ENCODE measurements around the gene C12orf57. TPM values are rescaled to one million over a fixed set of nuclear protein-coding genes. Genes with fewer than 3 reads are reported as not detected.

C12orf57 gene
- total RNA-seq, 1 experiment from 2014 or later = 176 TPM

- no TSS peak for BruUV-seq (replicated peaks)
- Mint-ChIP-seq H3K27me3 (ENCODE audit: insufficient read depth, unreplicated experiment) (no peaks in the 10 kb centered on the region), H3K9me3 (ENCODE audit: unreplicated experiment) (no peaks in the 10 kb centered on the region), H3K27ac (ENCODE audit: low read depth, unreplicated experiment) (no peak overlapping the region), H3K36me3 (ENCODE audit: insufficient read depth, unreplicated experiment) (peaks cover 79% of the 10 kb centered on the region), H3K4me1 (ENCODE audit: insufficient read depth, unreplicated experiment) (peaks cover 19% of the 10 kb centered on the region), H3K4me3 (ENCODE audit: unreplicated experiment) (no peak overlapping the region)
- ChIA-PET POLR2A (interaction anchor here (1.1 to 3.5 kb wide), 4 partner anchors 24 to 82 kb away, joined by 4 to 23 read pairs (median 6); partner anchors contain the start of genes C12orf57, LPCAT3 and RNU7-1), CTCF (interaction anchor here (0.7 to 2.6 kb wide), 7 partner anchors 9 to 170 kb away, joined by 3 to 11 read pairs (median 4); partner anchors contain the start of gene LPCAT3)
- intact Hi-C loops (cut with micrococcal nuclease) = loop anchor here (5.0 kb wide), 1 partner anchor 118 kb away; the partner anchor contains the start of gene C1R
- no peak for TF ChIP-seq CTCF (IDR thresholded peaks at IDR 0.05; ENCODE audit: unreplicated experiment)
- DNase-seq (ENCODE audit: unreplicated experiment) = no peak
These were observed 30.4 kb downstream of the C12orf57 start for GRCh38 chr12:6974180-6974579.

- ChIA-PET CTCF (interaction anchor here (0.7 to 2.6 kb wide), 9 partner anchors 11 to 169 kb away, joined by 3 to 11 read pairs (median 4); partner anchors contain the start of gene LPCAT3), POLR2A (interaction anchor here (0.6 to 3.5 kb wide), 10 partner anchors 8 to 68 kb away, joined by 3 to 23 read pairs (median 4); partner anchors contain the start of genes C12orf57, LPCAT3 and RNU7-1)
- intact Hi-C loops (cut with micrococcal nuclease) = no loop called here
- no peak for TF ChIP-seq CTCF (IDR thresholded peaks at IDR 0.05; ENCODE audit: unreplicated experiment)
- no peaks in the 10 kb centered on the region for H3K27me3 Mint-ChIP-seq (ENCODE audit: insufficient read depth, unreplicated experiment)
- BruUV-seq (replicated peaks) = no TSS peak
- H3K36me3 Mint-ChIP-seq (ENCODE audit: insufficient read depth, unreplicated experiment) = peaks cover 83% of the 10 kb centered on the region
- H3K4me3 Mint-ChIP-seq (ENCODE audit: unreplicated experiment) = no peak overlapping the region
- H3K27ac Mint-ChIP-seq (ENCODE audit: low read depth, unreplicated experiment) = no peak overlapping the region
- no peak for DNase-seq (ENCODE audit: unreplicated experiment)
- no peaks in the 10 kb centered on the region for H3K9me3 Mint-ChIP-seq (ENCODE audit: unreplicated experiment)
- peaks cover 16% of the 10 kb centered on the region for H3K4me1 Mint-ChIP-seq (ENCODE audit: insufficient read depth, unreplicated experiment)
These were observed 31.6 kb downstream of the C12orf57 start for GRCh38 chr12:6975297-6976032.

GRCh38 chr12:6977653-6978052, 33.8 kb downstream of the C12orf57 start:
- no peak for TF ChIP-seq CTCF (IDR thresholded peaks at IDR 0.05; ENCODE audit: unreplicated experiment)
- Mint-ChIP-seq H3K27me3 (ENCODE audit: insufficient read depth, unreplicated experiment) (no peaks in the 10 kb centered on the region), H3K36me3 (ENCODE audit: insufficient read depth, unreplicated experiment) (peaks cover 86% of the 10 kb centered on the region), H3K4me1 (ENCODE audit: insufficient read depth, unreplicated experiment) (peaks cover 3% of the 10 kb centered on the region), H3K27ac (ENCODE audit: low read depth, unreplicated experiment) (no peak overlapping the region), H3K4me3 (ENCODE audit: unreplicated experiment) (no peak overlapping the region), H3K9me3 (ENCODE audit: unreplicated experiment) (no peaks in the 10 kb centered on the region)
- no peak for DNase-seq (ENCODE audit: unreplicated experiment)
- ChIA-PET POLR2A (interaction anchor here (0.6 to 2.0 kb wide), 7 partner anchors 13 to 333 kb away, joined by 3 to 8 read pairs (median 3); partner anchors contain the start of genes C12orf57 and RNU7-1), CTCF (interaction anchor here (0.6 to 1.1 kb wide), 3 partner anchors 34 to 135 kb away, joined by 3 to 4 read pairs (median 3); no protein-coding TSS in a partner anchor)
- no TSS peak for BruUV-seq (replicated peaks)
- intact Hi-C loops (cut with micrococcal nuclease) = no loop called here

- BruUV-seq (replicated peaks) = no TSS peak
- Mint-ChIP-seq H3K9me3 (ENCODE audit: unreplicated experiment) (no peaks in the 10 kb centered on the region), H3K4me1 (ENCODE audit: insufficient read depth, unreplicated experiment) (no peaks in the 10 kb centered on the region), H3K27ac (ENCODE audit: low read depth, unreplicated experiment) (no peak overlapping the region), H3K27me3 (ENCODE audit: insufficient read depth, unreplicated experiment) (no peaks in the 10 kb centered on the region), H3K36me3 (ENCODE audit: insufficient read depth, unreplicated experiment) (peaks cover 86% of the 10 kb centered on the region), H3K4me3 (ENCODE audit: unreplicated experiment) (no peak overlapping the region)
- DNase-seq (ENCODE audit: unreplicated experiment) = no peak
- ChIA-PET POLR2A (interaction anchor here (0.6 to 2.0 kb wide), 5 partner anchors 15 to 333 kb away, joined by 3 to 8 read pairs (median 4); partner anchors contain the start of genes C12orf57 and RNU7-1), CTCF (interaction anchor here (0.5 to 1.1 kb wide), 3 partner anchors 102 to 134 kb away, joined by 3 to 4 read pairs (median 3); no protein-coding TSS in a partner anchor)
- intact Hi-C loops (cut with micrococcal nuclease) = no loop called here
- no peak for TF ChIP-seq CTCF (IDR thresholded peaks at IDR 0.05; ENCODE audit: unreplicated experiment)
These were observed 34.4 kb downstream of the C12orf57 start for GRCh38 chr12:6978188-6978587.
